GM19452 (cell line): Measurements from ENCODE around the gene HHLA2.

ENCODE experiments used
- ATAC-seq: cut with Tn5 transposase; IDR thresholded peaks from one replicate; pipeline ENCODE4 v1.9.1; 2021; ENCODE audit not compliant: unreplicated experiment

HHLA2 gene

GRCh38 chr3:108297647-108298046 lies 1.3 kb downstream of the HHLA2 start:
- no peak for ATAC-seq

DNA sequence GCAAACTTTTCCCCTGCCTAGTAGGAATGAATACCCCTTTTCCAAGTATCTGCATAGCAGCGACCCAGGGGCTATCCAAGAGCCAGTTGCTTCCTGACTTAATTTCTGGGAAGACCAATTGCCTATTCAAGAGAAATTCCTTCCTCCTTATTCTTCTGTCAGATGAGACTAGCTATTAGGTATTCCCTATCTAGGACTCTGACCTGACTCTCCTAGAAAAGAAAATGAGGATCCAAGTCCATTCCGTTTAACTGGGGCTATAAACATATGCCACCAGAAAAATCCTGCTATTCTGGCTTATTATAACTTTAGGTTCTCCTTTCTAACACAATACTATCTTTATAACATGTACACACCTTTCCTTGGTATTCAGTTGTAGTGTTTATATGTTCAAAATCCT lies 1.7 kb downstream of the HHLA2 start:
- ATAC-seq, result no peak

- ATAC-seq, result no peak
Measured at GRCh38 chr3:108300103-108300849, 3.9 kb downstream of the HHLA2 start.

GRCh38 chr3:108301695-108302404 lies 5.5 kb downstream of the HHLA2 start:
- ATAC-seq, result peak; percentile 63

- no peak for ATAC-seq
Measured at GRCh38 chr3:108302570-108302969, 6.2 kb downstream of the HHLA2 start.

DNA sequence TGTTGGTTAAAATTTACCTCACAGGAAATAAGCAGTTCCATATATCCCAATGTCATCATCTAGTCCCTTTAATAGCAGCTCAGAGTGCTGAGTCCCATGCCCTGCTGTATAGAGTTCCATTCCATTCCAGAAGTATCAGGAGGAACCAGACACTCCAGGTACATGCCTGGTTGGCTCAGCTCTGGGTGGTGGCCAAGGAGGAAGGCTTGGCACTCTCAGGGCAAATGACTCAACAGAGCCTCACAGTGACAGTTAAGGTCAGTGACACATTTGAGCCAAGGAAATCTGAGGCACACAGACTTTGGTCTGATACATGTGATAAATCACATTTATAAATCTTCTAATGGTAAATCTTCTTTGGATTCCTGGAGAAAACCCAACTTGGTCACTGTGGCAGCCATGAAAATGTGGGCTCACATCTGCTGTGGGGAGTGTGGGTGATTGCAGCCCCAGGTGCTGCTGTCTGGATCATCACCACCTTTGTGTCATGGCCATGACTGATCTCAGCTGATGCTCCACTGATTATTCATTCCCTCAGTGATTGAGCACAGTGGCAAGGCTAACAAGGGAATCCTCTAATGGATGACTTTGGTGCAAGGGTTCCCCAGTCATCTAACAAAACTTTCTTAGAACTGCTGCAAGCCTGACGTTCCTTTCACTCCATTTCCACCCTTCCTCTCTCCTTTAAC lies 9.3 kb downstream of the HHLA2 start:
- no peak for ATAC-seq

DNA sequence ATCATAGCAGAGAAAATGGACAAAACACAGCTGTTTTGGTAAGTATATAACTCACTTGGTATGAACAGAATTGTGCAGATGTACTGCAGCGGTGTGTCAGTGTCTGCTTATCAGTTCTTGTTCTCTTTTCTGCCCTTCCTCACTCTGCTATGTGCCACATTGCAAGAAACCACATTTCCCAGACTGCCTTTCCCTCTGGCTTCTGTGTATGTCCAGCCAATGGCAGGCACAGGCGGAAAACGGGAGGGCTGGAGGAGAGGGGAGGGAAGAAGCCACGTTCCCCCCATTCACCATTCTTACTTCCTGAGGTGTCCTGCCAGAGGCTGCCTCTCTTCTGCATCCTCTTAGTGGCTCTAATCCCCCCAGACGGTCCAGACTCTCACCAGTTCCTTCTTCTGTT lies 15.4 kb downstream of the HHLA2 start:
- no peak for ATAC-seq

DNA sequence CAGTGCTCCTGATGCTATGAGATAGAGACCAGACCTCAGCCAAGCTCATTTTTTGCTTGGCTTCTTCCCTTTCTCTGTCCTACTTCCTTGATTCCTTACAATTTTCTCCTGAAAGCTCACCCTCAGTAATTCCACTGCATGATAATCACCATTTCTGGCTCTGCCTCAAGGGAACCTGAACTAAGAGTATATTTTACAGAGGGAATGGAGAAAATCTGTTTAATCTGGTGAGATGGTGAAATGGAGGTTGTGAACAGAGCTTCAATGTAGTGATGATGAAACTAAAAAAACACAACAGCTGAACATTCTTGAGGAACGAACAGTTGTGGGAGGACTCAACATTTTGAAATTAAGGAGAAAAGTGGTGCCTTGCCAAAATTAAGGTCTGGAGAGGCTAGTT lies 16.3 kb downstream of the HHLA2 start:
- no peak for ATAC-seq

- ATAC-seq, result no peak
Measured at GRCh38 chr3:108315767-108316301, 19.5 kb downstream of the HHLA2 start.

- ATAC-seq, result no peak
Measured at GRCh38 chr3:108319428-108320082, 23.2 kb downstream of the HHLA2 start.

GRCh38 chr3:108320746-108321350 lies 24.5 kb downstream of the HHLA2 start:
- ATAC-seq, result no peak

DNA sequence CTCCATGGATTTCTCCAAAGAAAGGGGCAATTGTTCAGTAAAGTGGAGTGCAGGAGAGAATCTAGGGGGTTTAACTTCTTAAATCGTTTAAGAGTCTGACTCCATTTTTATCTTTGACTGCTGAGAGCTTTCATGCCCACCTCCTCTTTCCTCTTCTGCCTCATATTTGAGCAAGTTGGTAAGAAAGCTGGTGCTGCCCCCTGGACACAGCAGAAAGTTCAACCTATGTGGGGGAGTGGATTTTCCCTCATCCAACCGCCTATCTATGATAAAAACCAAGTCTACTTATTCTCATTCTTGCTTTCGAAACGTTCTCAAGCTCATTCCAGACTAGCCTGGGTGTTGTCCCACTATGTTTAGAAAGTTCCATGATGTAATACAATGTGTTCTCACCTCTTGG lies 26.0 kb downstream of the HHLA2 start:
- no peak for ATAC-seq

DNA sequence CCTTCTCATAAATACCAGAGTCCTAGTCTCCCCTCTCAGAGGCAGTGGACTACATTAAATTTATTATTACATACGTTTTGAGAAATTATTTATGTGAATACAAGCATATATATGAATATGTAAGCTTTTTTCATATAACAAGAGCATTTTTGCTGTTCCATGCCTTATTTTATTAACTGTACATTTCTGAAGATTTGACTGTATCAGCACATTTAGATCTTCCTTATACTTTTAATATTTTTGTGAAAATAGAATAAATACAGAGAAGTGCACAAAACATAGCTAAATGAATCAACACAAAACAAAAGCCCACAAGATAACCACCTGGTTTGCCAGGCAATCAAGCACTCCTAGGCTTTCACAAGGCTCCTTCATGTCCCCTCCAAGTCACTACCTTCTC lies 27.8 kb downstream of the HHLA2 start:
- ATAC-seq, result no peak

DNA sequence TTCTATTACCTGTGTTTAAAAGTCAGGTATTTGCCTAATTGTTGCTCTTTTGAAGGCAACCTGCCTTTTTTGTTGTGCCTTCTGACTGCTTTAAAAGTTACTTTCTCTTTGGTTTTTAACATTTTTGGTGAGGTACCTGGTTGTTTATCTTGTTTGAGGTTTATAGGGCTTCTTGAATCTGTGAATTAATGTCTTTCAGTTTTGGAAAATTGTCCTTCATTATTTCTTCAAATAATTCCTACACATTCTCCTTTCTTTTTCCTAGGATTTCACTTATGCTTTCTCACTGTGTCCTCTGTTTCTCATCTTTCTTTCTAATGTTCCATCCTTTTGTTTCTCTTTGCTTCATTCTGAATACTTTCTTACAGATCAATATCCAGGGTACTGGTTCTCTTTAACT lies 30.8 kb downstream of the HHLA2 start:
- ATAC-seq, result no peak

- ATAC-seq, result no peak
Measured at GRCh38 chr3:108328821-108329486, 32.6 kb downstream of the HHLA2 start.

GRCh38 chr3:108329508-108329907 lies 33.2 kb downstream of the HHLA2 start:
- ATAC-seq, result no peak

- no peak for ATAC-seq
Measured at GRCh38 chr3:108329947-108330346, 33.6 kb downstream of the HHLA2 start.

GRCh38 chr3:108331792-108332191 lies 35.4 kb downstream of the HHLA2 start:
- no peak for ATAC-seq

- no peak for ATAC-seq
Measured at GRCh38 chr3:108333961-108334360, 37.6 kb downstream of the HHLA2 start.

- no peak for ATAC-seq
Measured at GRCh38 chr3:108334701-108335100, 38.4 kb downstream of the HHLA2 start.
